GM21447 (cell line): ENCODE data around the gene CGB8.
"Not testable (repeated sequence)": the region's sequence is repeated elsewhere in the genome, so short reads cannot be mapped to it uniquely, and the experiment has no call there.

Source experiments
- ATAC-seq: cut with Tn5 transposase; IDR thresholded peaks from one replicate; pipeline ENCODE4 v1.9.1; 2021; ENCODE audit not compliant: unreplicated experiment

CGB8 gene

GRCh38 chr19:49049011-49049410, at the start of gene CGB8:
Gene CGB8 (minus strand): TSS chr19:49049111. CDS start chr19:49048739, 372 bp downstream.
- not testable (repeated sequence) for ATAC-seq

- no peak for ATAC-seq
Measured at GRCh38 chr19:49097453-49098288, 48.8 kb upstream of the CGB8 start.

GRCh38 chr19:49094505-49095482, 45.9 kb upstream of the CGB8 start:
- ATAC-seq = no peak

GRCh38 chr19:49092686-49093085, 43.8 kb upstream of the CGB8 start:
- no peak for ATAC-seq

GRCh38 chr19:49091391-49092038, 42.6 kb upstream of the CGB8 start:
- no peak for ATAC-seq

- no peak for ATAC-seq
Measured at GRCh38 chr19:49086296-49086695, 37.4 kb upstream of the CGB8 start.

GRCh38 chr19:49085868-49086232, 36.9 kb upstream of the CGB8 start:
- ATAC-seq = no peak

GRCh38 chr19:49085020-49085867, 36.3 kb upstream of the CGB8 start, which contains the start of gene SNRNP70:
Gene SNRNP70 (plus strand): TSS chr19:49085451. CDS start chr19:49086415, 964 bp downstream.
- peak; percentile 86 for ATAC-seq

- no peak for ATAC-seq
Measured at GRCh38 chr19:49084206-49085019, 35.5 kb upstream of the CGB8 start.

- ATAC-seq = no peak
Measured at GRCh38 chr19:49081273-49081672, 32.4 kb upstream of the CGB8 start.

GRCh38 chr19:49080392-49080791, 31.5 kb upstream of the CGB8 start:
- ATAC-seq = no peak

- not testable (repeated sequence) for ATAC-seq
Measured at GRCh38 chr19:49074869-49075268, 26.0 kb upstream of the CGB8 start.

- no peak for ATAC-seq
Measured at GRCh38 chr19:49073514-49074378, 24.8 kb upstream of the CGB8 start.

GRCh38 chr19:49071860-49072547, 23.1 kb upstream of the CGB8 start:
- ATAC-seq = no peak

- no peak for ATAC-seq
Measured at GRCh38 chr19:49070416-49070815, 21.5 kb upstream of the CGB8 start.

GRCh38 chr19:49069026-49069425, 20.1 kb upstream of the CGB8 start:
- ATAC-seq = no peak

GRCh38 chr19:49067554-49067953, 18.6 kb upstream of the CGB8 start:
- no peak for ATAC-seq
